ENCODE data around the gene BAIAP2L1.

BAIAP2L1 gene

GRCh38 chr7:98294798-98295382, 106.0 kb downstream of the BAIAP2L1 start:
- TF ChIP-seq, protein P1, sequence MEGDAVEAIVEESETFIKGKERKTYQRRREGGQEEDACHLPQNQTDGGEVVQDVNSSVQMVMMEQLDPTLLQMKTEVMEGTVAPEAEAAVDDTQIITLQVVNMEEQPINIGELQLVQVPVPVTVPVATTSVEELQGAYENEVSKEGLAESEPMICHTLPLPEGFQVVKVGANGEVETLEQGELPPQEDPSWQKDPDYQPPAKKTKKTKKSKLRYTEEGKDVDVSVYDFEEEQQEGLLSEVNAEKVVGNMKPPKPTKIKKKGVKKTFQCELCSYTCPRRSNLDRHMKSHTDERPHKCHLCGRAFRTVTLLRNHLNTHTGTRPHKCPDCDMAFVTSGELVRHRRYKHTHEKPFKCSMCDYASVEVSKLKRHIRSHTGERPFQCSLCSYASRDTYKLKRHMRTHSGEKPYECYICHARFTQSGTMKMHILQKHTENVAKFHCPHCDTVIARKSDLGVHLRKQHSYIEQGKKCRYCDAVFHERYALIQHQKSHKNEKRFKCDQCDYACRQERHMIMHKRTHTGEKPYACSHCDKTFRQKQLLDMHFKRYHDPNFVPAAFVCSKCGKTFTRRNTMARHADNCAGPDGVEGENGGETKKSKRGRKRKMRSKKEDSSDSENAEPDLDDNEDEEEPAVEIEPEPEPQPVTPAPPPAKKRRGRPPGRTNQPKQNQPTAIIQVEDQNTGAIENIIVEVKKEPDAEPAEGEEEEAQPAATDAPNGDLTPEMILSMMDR (conservative IDR thresholded peaks at IDR 0.05; ENCODE audit: low read depth, low read length) = peak; percentile 87
- H3K4me3 ChIP-seq (ENCODE audit: low read depth, low read length) = no peak overlapping the region
- peak; percentile 73 for DNase-seq (ENCODE audit: low read depth)

- no peak overlapping the region for H3K4me3 ChIP-seq (ENCODE audit: low read depth, low read length)
- TF ChIP-seq, protein P1 (conservative IDR thresholded peaks at IDR 0.05; ENCODE audit: low read depth, low read length) = no peak
- no peak for DNase-seq (ENCODE audit: low read depth)
Observed at GRCh38 chr7:98294326-98294725, 106.6 kb downstream of the BAIAP2L1 start.

GRCh38 chr7:98293746-98294145, 107.1 kb downstream of the BAIAP2L1 start:
- TF ChIP-seq, protein P1 (conservative IDR thresholded peaks at IDR 0.05; ENCODE audit: low read depth, low read length) = no peak
- no peak for DNase-seq (ENCODE audit: low read depth)
- no peak overlapping the region for H3K4me3 ChIP-seq (ENCODE audit: low read depth, low read length)

- DNase-seq (ENCODE audit: low read depth) = no peak
- no peak overlapping the region for H3K4me3 ChIP-seq (ENCODE audit: low read depth, low read length)
- TF ChIP-seq, protein P1 (conservative IDR thresholded peaks at IDR 0.05; ENCODE audit: low read depth, low read length) = no peak
Observed at GRCh38 chr7:98293265-98293664, 107.6 kb downstream of the BAIAP2L1 start.

DNA sequence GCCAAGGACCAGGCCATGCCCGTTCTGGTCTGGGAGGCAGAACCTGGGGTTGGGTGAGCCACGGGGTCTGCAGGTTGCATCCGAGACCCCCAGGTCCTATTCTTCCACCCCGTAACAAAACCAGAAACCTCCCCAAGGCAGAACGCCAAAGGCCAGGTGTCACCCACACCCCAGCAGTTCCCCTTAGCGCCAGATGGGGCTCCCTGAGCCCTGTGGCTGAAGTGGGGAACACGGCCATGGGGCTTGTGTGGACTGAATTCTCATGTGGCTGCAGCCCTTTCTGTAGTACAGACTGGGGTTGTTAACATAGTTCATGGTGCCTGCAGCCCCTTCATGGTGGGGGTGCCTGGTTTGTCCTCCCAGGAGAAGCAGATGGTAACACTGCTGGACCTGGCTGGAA, 109.2 kb downstream of the BAIAP2L1 start:
- TF ChIP-seq, protein P1 (conservative IDR thresholded peaks at IDR 0.05; ENCODE audit: low read depth, low read length) = peak; percentile 42
- no peak for DNase-seq (ENCODE audit: low read depth)

GRCh38 chr7:98289333-98289875, 111.5 kb downstream of the BAIAP2L1 start:
- TF ChIP-seq, protein P1 (conservative IDR thresholded peaks at IDR 0.05; ENCODE audit: low read depth, low read length) = no peak
- no peak for DNase-seq (ENCODE audit: low read depth)
- no peak overlapping the region for H3K4me3 ChIP-seq (ENCODE audit: low read depth, low read length)

More for the DNA sequence above, 109.2 kb downstream of the BAIAP2L1 start:
- H3K4me3 ChIP-seq (ENCODE audit: low read depth, low read length) = no peak overlapping the region

Measured in choroid plexus epithelial cell (primary cell).